Activated CD4-positive, alpha-beta T cell treated with anti-CD3 and anti-CD28 coated beads, Interleukin-2, amount 10 ng/mL, durations not matched to agents 7 days and 5 days (primary cell): ENCODE data around the gene TCF7. TPM values are rescaled to one million over a fixed set of nuclear protein-coding genes. Genes with fewer than 3 reads are reported as not detected.

Experiments used
- CTCF ChIA-PET: fragments of 350-600 bp; sonication (Branson Sonifier 250); formaldehyde crosslinking; loops from one replicate; lab custom pipeline; 2021; ENCODE audit warnings: antibody characterized with exemption; lab: Charles Lee
- POLR2A ChIA-PET: fragments of 350-600 bp; sonication (Branson Sonifier 250); formaldehyde crosslinking; loops from one replicate; lab custom pipeline; 2021; ENCODE audit warnings: antibody characterized with exemption; lab: Charles Lee
- DNase-seq: peaks from one replicate; pipeline ENCODE4 v3.0.0-alpha.2; 2020
- H3K27ac Mint-ChIP-seq: one replicate; pipeline ENCODE4 v1.8.0; 2021; ENCODE audit warnings: mild to moderate bottlenecking, moderate library complexity, mixed read lengths
- H3K27me3 Mint-ChIP-seq: one replicate; pipeline ENCODE4 v1.8.0; 2021; ENCODE audit warnings: mixed read lengths
- H3K36me3 Mint-ChIP-seq: one replicate; pipeline ENCODE4 v1.8.0; 2021; ENCODE audit warnings: low read depth, mixed read lengths
- H3K4me1 Mint-ChIP-seq: one replicate; pipeline ENCODE4 v1.8.0; 2021; ENCODE audit warnings: mixed read lengths
- H3K4me3 Mint-ChIP-seq: one replicate; pipeline ENCODE4 v1.8.0; 2021; ENCODE audit warnings: mild to moderate bottlenecking, moderate library complexity, mixed read lengths
- H3K9me3 Mint-ChIP-seq: one replicate; pipeline ENCODE4 v1.8.0; 2021; ENCODE audit warnings: mixed read lengths
- total RNA-seq, 2 experiments: library from RNA; stranded (reverse); gene quantifications; one replicate each; pipeline ENCODE4 v1.2.3, GENCODE V29; 2021

Gene TCF7
- total RNA-seq, 2 experiments from 2014 or later = 271 to 283 TPM

- CTCF ChIA-PET = interaction anchor here (0.6 to 4.0 kb wide), 3 partner anchors 49 to 129 kb away, joined by 3 to 16 read pairs (median 5); no protein-coding TSS in a partner anchor
- peaks cover 12% of the 10 kb centered on the region for H3K36me3 Mint-ChIP-seq
- DNase-seq = no peak
- H3K27me3 Mint-ChIP-seq = peaks cover 1% of the 10 kb centered on the region
- peaks cover 76% of the 10 kb centered on the region for H3K4me1 Mint-ChIP-seq
- no peak overlapping the region for H3K4me3 Mint-ChIP-seq
- peak overlapping the region; percentile 39 for H3K27ac Mint-ChIP-seq
- POLR2A ChIA-PET = interaction anchor here (0.6 kb wide), 1 partner anchor 18 kb away, joined by 3 read pairs; no protein-coding TSS in a partner anchor
- H3K9me3 Mint-ChIP-seq = no peaks in the 10 kb centered on the region
Measured at GRCh38 chr5:134092875-134093274, 21.6 kb upstream of the TCF7 start.

- DNase-seq = no peak
- POLR2A ChIA-PET = no interaction called here
- Mint-ChIP-seq H3K4me1 (peaks cover 74% of the 10 kb centered on the region), H3K4me3 (no peak overlapping the region), H3K27me3 (peaks cover 1% of the 10 kb centered on the region), H3K9me3 (no peaks in the 10 kb centered on the region), H3K27ac (no peak overlapping the region), H3K36me3 (peaks cover 12% of the 10 kb centered on the region)
- CTCF ChIA-PET = interaction anchor here (1.8 to 4.0 kb wide), 2 partner anchors 49 to 54 kb away, joined by 5 to 16 read pairs; no protein-coding TSS in a partner anchor
Measured at GRCh38 chr5:134093351-134093750, 21.1 kb upstream of the TCF7 start.

GRCh38 chr5:134095293-134095692 is 19.2 kb upstream of the TCF7 start:
- no peak for DNase-seq
- peaks cover 6% of the 10 kb centered on the region for H3K36me3 Mint-ChIP-seq
- H3K27ac Mint-ChIP-seq = no peak overlapping the region
- peaks cover 1% of the 10 kb centered on the region for H3K27me3 Mint-ChIP-seq
- peaks cover 75% of the 10 kb centered on the region for H3K4me1 Mint-ChIP-seq
- H3K4me3 Mint-ChIP-seq = no peak overlapping the region
- H3K9me3 Mint-ChIP-seq = no peaks in the 10 kb centered on the region
- CTCF ChIA-PET = interaction anchor here (1.0 to 4.0 kb wide), 4 partner anchors 13 to 75 kb away, joined by 3 to 16 read pairs (median 4); no protein-coding TSS in a partner anchor
- POLR2A ChIA-PET = no interaction called here

GRCh38 chr5:134095887-134096589 is 18.4 kb upstream of the TCF7 start:
- peaks cover 3% of the 10 kb centered on the region for H3K36me3 Mint-ChIP-seq
- H3K4me3 Mint-ChIP-seq = no peak overlapping the region
- DNase-seq = no peak
- H3K4me1 Mint-ChIP-seq = peaks cover 75% of the 10 kb centered on the region
- no peak overlapping the region for H3K27ac Mint-ChIP-seq
- peaks cover 1% of the 10 kb centered on the region for H3K27me3 Mint-ChIP-seq
- no peaks in the 10 kb centered on the region for H3K9me3 Mint-ChIP-seq
- POLR2A ChIA-PET = no interaction called here
- CTCF ChIA-PET = interaction anchor here (1.0 to 4.0 kb wide), 4 partner anchors 12 to 76 kb away, joined by 3 to 16 read pairs (median 4); no protein-coding TSS in a partner anchor

- peak overlapping the region; percentile 76 for H3K27ac Mint-ChIP-seq
- CTCF ChIA-PET = interaction anchor here (6.0 kb wide), 1 partner anchor 57 kb away, joined by 44 read pairs; no protein-coding TSS in a partner anchor
Measured at GRCh38 chr5:134097211-134097749, 17.2 kb upstream of the TCF7 start.

GRCh38 chr5:134098690-134099089 is 15.8 kb upstream of the TCF7 start:
- peaks cover 1% of the 10 kb centered on the region for H3K36me3 Mint-ChIP-seq
- H3K27me3 Mint-ChIP-seq = peaks cover 1% of the 10 kb centered on the region
- no peaks in the 10 kb centered on the region for H3K9me3 Mint-ChIP-seq
- H3K4me1 Mint-ChIP-seq = peaks cover 68% of the 10 kb centered on the region
- POLR2A ChIA-PET = no interaction called here
- H3K4me3 Mint-ChIP-seq = no peak overlapping the region
- peak overlapping the region; percentile 94 for H3K27ac Mint-ChIP-seq
- DNase-seq = no peak
- CTCF ChIA-PET = interaction anchor here (0.7 to 6.0 kb wide), 6 partner anchors 9 to 58 kb away, joined by 3 to 44 read pairs (median 28); no protein-coding TSS in a partner anchor

More at GRCh38 chr5:134097211-134097749, 17.2 kb upstream of the TCF7 start:
- Mint-ChIP-seq H3K27me3 (peaks cover 1% of the 10 kb centered on the region), H3K9me3 (no peaks in the 10 kb centered on the region), H3K4me3 (no peak overlapping the region), H3K4me1 (peaks cover 72% of the 10 kb centered on the region), H3K36me3 (peaks cover 3% of the 10 kb centered on the region)
- POLR2A ChIA-PET = no interaction called here
- DNase-seq = no peak

- Mint-ChIP-seq H3K9me3 (no peaks in the 10 kb centered on the region), H3K27me3 (peaks cover 1% of the 10 kb centered on the region), H3K36me3 (no peaks in the 10 kb centered on the region), H3K27ac (peak overlapping the region; percentile 94), H3K4me3 (no peak overlapping the region), H3K4me1 (peaks cover 71% of the 10 kb centered on the region)
- ChIA-PET CTCF (interaction anchor here (0.6 to 6.0 kb wide), 8 partner anchors 10 to 59 kb away, joined by 4 to 44 read pairs (median 16); no protein-coding TSS in a partner anchor), POLR2A (interaction anchor here (1.6 kb wide), 1 partner anchor 14 kb away, joined by 4 read pairs; no protein-coding TSS in a partner anchor)
- no peak for DNase-seq
Measured at GRCh38 chr5:134099288-134099872, 15.1 kb upstream of the TCF7 start.

GRCh38 chr5:134099939-134100282 is 14.6 kb upstream of the TCF7 start:
- POLR2A ChIA-PET = interaction anchor here (1.0 to 1.6 kb wide), 3 partner anchors 12 to 60 kb away, joined by 4 read pairs; no protein-coding TSS in a partner anchor
- no peaks in the 10 kb centered on the region for H3K9me3 Mint-ChIP-seq
- H3K27ac Mint-ChIP-seq = peak overlapping the region; percentile 94
- H3K4me1 Mint-ChIP-seq = peaks cover 76% of the 10 kb centered on the region
- no peak overlapping the region for H3K4me3 Mint-ChIP-seq
- peaks cover 1% of the 10 kb centered on the region for H3K27me3 Mint-ChIP-seq
- no peak for DNase-seq
- no peaks in the 10 kb centered on the region for H3K36me3 Mint-ChIP-seq
- CTCF ChIA-PET = interaction anchor here (0.6 to 6.0 kb wide), 18 partner anchors 10 to 425 kb away, joined by 3 to 44 read pairs (median 6); partner anchors contain the start of gene VDAC1

- peaks cover 1% of the 10 kb centered on the region for H3K27me3 Mint-ChIP-seq
- H3K36me3 Mint-ChIP-seq = peaks cover 2% of the 10 kb centered on the region
- H3K9me3 Mint-ChIP-seq = no peaks in the 10 kb centered on the region
- peak overlapping the region; percentile 15 for H3K4me3 Mint-ChIP-seq
- H3K27ac Mint-ChIP-seq = peak overlapping the region; percentile 94
- peak; percentile 84 for DNase-seq
- CTCF ChIA-PET = interaction anchor here (0.6 to 6.0 kb wide), 21 partner anchors 11 to 424 kb away, joined by 3 to 44 read pairs (median 6); partner anchors contain the start of gene VDAC1
- POLR2A ChIA-PET = interaction anchor here (1.0 to 1.6 kb wide), 3 partner anchors 11 to 61 kb away, joined by 4 read pairs; no protein-coding TSS in a partner anchor
- peaks cover 82% of the 10 kb centered on the region for H3K4me1 Mint-ChIP-seq
Measured at GRCh38 chr5:134100283-134101091, 14.0 kb upstream of the TCF7 start.

- H3K27me3 Mint-ChIP-seq = peaks cover 1% of the 10 kb centered on the region
- ChIA-PET CTCF (interaction anchor here (0.7 to 6.0 kb wide), 18 partner anchors 9 to 171 kb away, joined by 3 to 44 read pairs (median 6); no protein-coding TSS in a partner anchor), POLR2A (no interaction called here)
Measured at GRCh38 chr5:134101686-134102439, 12.6 kb upstream of the TCF7 start.

GRCh38 chr5:134103397-134103796 is 11.1 kb upstream of the TCF7 start:
- ChIA-PET CTCF (interaction anchor here (1.2 to 5.2 kb wide), 6 partner anchors 8 to 29 kb away, joined by 3 to 30 read pairs (median 13); no protein-coding TSS in a partner anchor), POLR2A (no interaction called here)
- Mint-ChIP-seq H3K9me3 (no peaks in the 10 kb centered on the region), H3K27me3 (no peaks in the 10 kb centered on the region), H3K36me3 (peaks cover 2% of the 10 kb centered on the region), H3K4me1 (peaks cover 91% of the 10 kb centered on the region), H3K4me3 (peak overlapping the region; percentile 12), H3K27ac (peak overlapping the region; percentile 92)
- no peak for DNase-seq

More at GRCh38 chr5:134101686-134102439, 12.6 kb upstream of the TCF7 start:
- peak overlapping the region; percentile 46 for H3K27ac Mint-ChIP-seq
- peaks cover 2% of the 10 kb centered on the region for H3K36me3 Mint-ChIP-seq
- peaks cover 90% of the 10 kb centered on the region for H3K4me1 Mint-ChIP-seq
- H3K4me3 Mint-ChIP-seq = no peak overlapping the region
- peak; percentile 67 for DNase-seq
- H3K9me3 Mint-ChIP-seq = no peaks in the 10 kb centered on the region
